ENCODE data around the gene LMF2. TPM values are rescaled to one million over a fixed set of nuclear protein-coding genes. Genes with fewer than 3 reads are reported as not detected.

Gene LMF2
- total RNA-seq = 19.3 and 20.5 TPM in 2 replicates

GRCh38 chr22:50507421-50507990 lies at the start of gene LMF2:
TSS of gene LMF2 (minus strand) at chr22:50507702. CDS start at chr22:50507675, 27 bp downstream.

GRCh38 chr22:50545522-50546325 lies 38.2 kb upstream of the LMF2 start, which contains the start of gene KLHDC7B:
TSS of gene KLHDC7B (plus strand) at chr22:50545899. CDS start at chr22:50546244, 345 bp downstream.

DNA sequence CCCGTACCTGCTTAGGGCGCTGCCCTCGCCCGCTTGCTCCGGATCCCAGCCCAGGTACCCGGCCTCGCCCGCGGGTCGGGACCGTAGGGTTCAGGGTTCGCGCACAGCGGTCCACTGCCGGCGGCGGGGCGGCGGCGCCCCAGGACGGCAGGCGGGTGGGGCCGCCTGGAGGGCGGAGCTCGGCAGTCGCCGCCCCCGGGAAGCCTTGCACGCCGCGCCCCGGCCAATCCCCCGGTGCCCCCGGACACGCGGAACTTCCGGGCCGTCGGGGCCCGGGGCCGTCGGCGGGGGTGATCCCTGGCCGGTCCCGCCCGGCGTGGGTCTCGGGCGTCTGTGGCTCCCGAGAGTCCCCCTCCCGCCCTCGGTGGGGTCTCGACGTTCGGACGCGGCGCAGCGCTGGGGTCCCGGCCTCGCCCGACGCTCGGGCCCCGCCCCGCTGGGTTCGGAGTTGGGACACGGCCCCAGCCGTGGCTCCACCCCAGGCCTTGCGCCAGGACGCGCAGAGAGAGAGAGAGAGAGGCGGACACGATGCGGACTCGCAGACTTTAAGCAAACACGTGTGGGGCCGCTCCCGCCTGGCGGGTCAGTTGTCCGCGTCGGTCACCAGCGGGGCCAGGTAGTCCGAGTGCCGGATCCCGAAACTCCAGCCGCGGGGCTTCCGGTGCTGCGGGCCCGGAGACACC lies 22.5 kb upstream of the LMF2 start, which contains the start of gene TYMP:
Gene TYMP, minus strand, starts transcription at position 116 of the 683 bp plus-strand sequence. CDS start 303 bp downstream, outside the sequence.

DNA sequence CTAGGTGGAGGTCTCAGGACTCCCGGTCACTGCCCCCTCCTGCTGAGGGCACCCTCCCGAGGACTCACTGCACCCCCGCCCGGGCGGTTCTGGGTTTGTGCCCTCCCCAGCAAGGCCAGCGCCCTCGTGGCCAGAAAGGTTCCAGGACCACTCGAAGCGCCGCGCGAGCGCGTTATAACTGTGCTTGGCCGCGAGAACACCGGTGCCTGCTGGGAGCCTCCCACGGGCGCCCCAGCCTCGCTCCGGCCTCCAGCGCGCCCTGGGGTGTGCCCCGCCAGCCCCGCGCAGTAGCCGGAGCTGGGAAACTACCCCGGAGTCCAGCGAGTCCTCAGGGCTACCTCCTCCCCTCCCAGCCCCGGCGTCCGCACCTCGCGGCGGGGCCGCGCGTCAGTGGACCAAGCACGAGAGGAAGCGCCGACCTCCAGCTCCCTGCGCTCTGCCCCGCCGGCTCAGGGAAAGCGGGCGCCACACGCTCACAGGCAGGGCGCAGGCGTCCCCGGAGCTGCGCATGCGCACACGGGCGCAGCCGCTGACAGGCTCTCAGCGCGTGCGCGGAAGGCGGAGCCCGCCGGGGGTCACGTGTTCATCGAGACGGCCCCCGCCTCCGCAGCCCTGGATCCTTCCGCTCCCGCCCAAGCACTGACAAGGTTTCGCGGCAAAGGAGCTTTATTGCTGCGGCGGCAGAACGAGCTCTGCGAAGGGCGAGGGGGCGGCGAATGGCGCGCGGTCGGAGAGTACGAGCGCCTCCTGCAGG lies 17.8 kb upstream of the LMF2 start, which contains the start of gene SCO2:
Gene SCO2, minus strand, starts transcription at position 495 of the 754 bp plus-strand sequence. CDS start 1,187 bp downstream, outside the sequence.

GRCh38 chr22:50507991-50508884 lies 736 bp upstream of the LMF2 start, which contains the start of gene NCAPH2:
TSS of gene NCAPH2 (plus strand) at chr22:50508224. CDS start at chr22:50508338, 114 bp downstream.

GRCh38 chr22:50486561-50487289 lies 20.8 kb downstream of the LMF2 start, which contains the start of gene MIOX:
TSS of gene MIOX (plus strand) at chr22:50486859. CDS start at chr22:50486898, 39 bp downstream.

GRCh38 chr22:50481440-50482106 lies 25.9 kb downstream of the LMF2 start, which contains the start of gene ADM2:
TSS of gene ADM2 (plus strand) at chr22:50481543. CDS start at chr22:50481848, 305 bp downstream.

GRCh38 chr22:50474710-50475651 lies 32.5 kb downstream of the LMF2 start, which contains the start of gene SBF1:
TSS of gene SBF1 (minus strand) at chr22:50475035. CDS start at chr22:50474840, 195 bp downstream.

Other genes with a start within 250 kb of the LMF2 start
- 26.0 and 26.6 TPM in 2 replicates for gene MAPK12, start 246.0 kb downstream of the LMF2 start, total RNA-seq
- 9.9 and 11.1 TPM in 2 replicates for gene MAPK11, start 237.3 kb downstream of the LMF2 start, total RNA-seq
- gene PLXNB2, start 200.1 kb downstream of the LMF2 start, total RNA-seq = 127 and 183 TPM in 2 replicates
- 1.8 and 2.4 TPM in 2 replicates for gene DENND6B, start 180.7 kb downstream of the LMF2 start, total RNA-seq
- 44.6 and 45.2 TPM in 2 replicates for gene PPP6R2, start 164.4 kb downstream of the LMF2 start, total RNA-seq
- gene SBF1, start 32.7 kb downstream of the LMF2 start, total RNA-seq = 46.0 and 79.3 TPM in 2 replicates
- gene ADM2, start 26.2 kb downstream of the LMF2 start, total RNA-seq = 0.16 and 0.86 TPM in 2 replicates
- gene MIOX, start 20.8 kb downstream of the LMF2 start, total RNA-seq = not detected in 2 replicates
- gene NCAPH2, start 522 bp upstream of the LMF2 start, total RNA-seq = 17.5 and 21.6 TPM in 2 replicates
- 2.6 and 2.8 TPM in 2 replicates for gene SCO2, start 17.9 kb upstream of the LMF2 start, total RNA-seq
- gene TYMP, start 22.3 kb upstream of the LMF2 start, total RNA-seq = 8.8 and 18.3 TPM in 2 replicates
- 0.60 TPM in 1 of 2 replicates, not detected in the other for gene KLHDC7B, start 38.2 kb upstream of the LMF2 start, total RNA-seq
- gene SYCE3, start 55.2 kb upstream of the LMF2 start, total RNA-seq = 0.94 TPM in 1 of 2 replicates, not detected in the other
- gene CPT1B, start 70.7 kb upstream of the LMF2 start, total RNA-seq = 0.95 and 4.4 TPM in 2 replicates
- gene CHKB, start 75.1 kb upstream of the LMF2 start, total RNA-seq = 15.1 and 21.3 TPM in 2 replicates
- 0.26 and 0.32 TPM in 2 replicates for gene MAPK8IP2, start 93.1 kb upstream of the LMF2 start, total RNA-seq
- gene ARSA, start 120.5 kb upstream of the LMF2 start, total RNA-seq = 11.3 and 11.5 TPM in 2 replicates
- gene SHANK3, start 165.1 kb upstream of the LMF2 start, total RNA-seq = 0.32 and 0.43 TPM in 2 replicates
- not detected in 2 replicates for gene ACR, start 230.5 kb upstream of the LMF2 start, total RNA-seq

Data from bronchial smooth muscle cell (primary cell).